Esophagus muscularis mucosa (tissue), 4 donors: ENCODE results near the gene DSCAML1. TPM values are rescaled to one million over a fixed set of nuclear protein-coding genes. Genes with fewer than 3 reads are reported as not detected.

ENCODE experiments used
- DNase-seq: peaks from one replicate; pipeline ENCODE4 v3.0.0-alpha.2; 2017; ENCODE audit errors: extremely low spot score
- H3K27ac ChIP-seq, 4 donors: fragments of 200-600 bp; sonication (generic); replicated peaks in 1 of 4; 1 replicate in 3 of 4; 2 replicates in 1 of 4; pipeline ENCODE4 v1.5.1; 2016 to 2019; ENCODE audit warnings: mild to moderate bottlenecking in 1 of 4
- H3K27me3 ChIP-seq, 4 donors: fragments of 200-600 bp; sonication (generic); one replicate each; pipeline versions ENCODE4 v1.5.1 to v1.6.0; 2016 to 2019
- H3K36me3 ChIP-seq, 4 donors: fragments of 200-600 bp; sonication (generic); one replicate each; pipeline ENCODE4 v1.5.1; 2016 to 2019
- H3K4me1 ChIP-seq, 4 donors: fragments of 200-600 bp; sonication (generic); one replicate each; pipeline ENCODE4 v1.5.1; 2016 to 2019
- H3K4me3 ChIP-seq, 4 donors: fragments of 200-600 bp; sonication (generic); 1 replicate in 2 of 4; 2 replicates in 2 of 4; pipeline ENCODE4 v1.5.1; 2016 to 2019; ENCODE audit warnings: mild to moderate bottlenecking in 4 of 4, moderate library complexity in 1 of 4
- H3K9me3 ChIP-seq, 4 donors: fragments of 200-600 bp; sonication (generic); 1 replicate in 3 of 4; 2 replicates in 1 of 4; pipeline ENCODE4 v1.5.1; 2016 to 2019
- CTCF ChIP-seq, 3 experiments: fragments of 200-600 bp in 2 of 3; fragments of 450-650 bp in 1 of 3; sonication (generic) in 2 of 3; IDR thresholded peaks; one replicate each; pipeline ENCODE4 v1.5.1; 2017 to 2019; ENCODE audit warnings: antibody characterized with exemption in 3 of 3, mild to moderate bottlenecking in 2 of 3, moderate library complexity in 1 of 3
- EP300 ChIP-seq: sonication (generic); formaldehyde crosslinking; IDR thresholded peaks from one replicate; pipeline ENCODE4 v1.6.1; 2017; ENCODE audit warnings: antibody characterized with exemption
- POLR2A ChIP-seq: fragments of 450-650 bp; IDR thresholded peaks from one replicate; pipeline ENCODE4 v1.6.1; 2017; ENCODE audit warnings: antibody characterized with exemption, moderate library complexity, mild to moderate bottlenecking, low read depth
- POLR2AphosphoS5 ChIP-seq, 2 donors: sonication (generic); formaldehyde crosslinking; IDR thresholded peaks; one replicate each; pipeline ENCODE4 v1.6.1; 2017; ENCODE audit warnings: antibody characterized with exemption in 2 of 2
- WGBS: methylation state at CpG from one replicate; pipeline ENCODE4 v1.1.5; 2018; 5-methylcytosine and 5-hydroxymethylcytosine counted together
- intact Hi-C: fragments of 100-400 bp; cut with DNase I; formaldehyde crosslinking; loops from one replicate; pipeline ENCODE4 v1.15.1; 2023
- total RNA-seq, 4 donors: library from RNA; depleted of rRNA; stranded (reverse); fragments of >200 nt; gene quantifications; one replicate each; pipeline versions ENCODE4 v1.1.0 to v1.2.1, GENCODE V29; 2016

DSCAML1 gene
- total RNA-seq, 4 donors from 2014 or later, result 0.50 to 5.8 (median 1.2) TPM

GRCh38 chr11:117589063-117589462 is 208.0 kb downstream of the DSCAML1 start:
- no peaks in the 10 kb centered on the region for H3K36me3 ChIP-seq
- DNase-seq, result no peak
- intact Hi-C loops, result no loop called here
- H3K4me1 ChIP-seq, result no peaks in the 10 kb centered on the region
- H3K27me3 ChIP-seq, result peaks cover 0 to 14% (median 0%) of the 10 kb centered on the region in 4 donors
- H3K9me3 ChIP-seq, result no peaks in the 10 kb centered on the region
- WGBS, result 75% methylated on average over 11 of the region's 11 CpGs
- TF ChIP-seq POLR2AphosphoS5 (IDR thresholded peaks at IDR 0.05) (no peak), POLR2A (no peak), CTCF (IDR thresholded peaks at IDR 0.05) (no peak), EP300 (no peak)
- no peak overlapping the region for H3K4me3 ChIP-seq
- no peak overlapping the region for H3K27ac ChIP-seq

- no peak overlapping the region for H3K27ac ChIP-seq
- WGBS, result 77% methylated on average over 14 of the region's 14 CpGs
- TF ChIP-seq EP300 (no peak), POLR2AphosphoS5 (IDR thresholded peaks at IDR 0.05) (no peak), CTCF (IDR thresholded peaks at IDR 0.05) (no peak), POLR2A (no peak)
- no peaks in the 10 kb centered on the region for H3K36me3 ChIP-seq
- no peak for DNase-seq
- no peaks in the 10 kb centered on the region for H3K9me3 ChIP-seq
- H3K4me3 ChIP-seq, result no peak overlapping the region
- H3K4me1 ChIP-seq, result no peaks in the 10 kb centered on the region
- intact Hi-C loops, result no loop called here
- peaks cover 0 to 16% (median 0%) of the 10 kb centered on the region in 4 donors for H3K27me3 ChIP-seq
Measured at GRCh38 chr11:117588166-117588810, 208.7 kb downstream of the DSCAML1 start.

GRCh38 chr11:117587416-117587815 is 209.6 kb downstream of the DSCAML1 start:
- WGBS, result 95% methylated on average over 6 of the region's 6 CpGs
- intact Hi-C loops, result no loop called here
- Histone ChIP-seq H3K36me3 (no peaks in the 10 kb centered on the region), H3K27me3 (peaks cover 0 to 16% (median 0%) of the 10 kb centered on the region in 4 donors), H3K27ac (no peak overlapping the region), H3K4me3 (no peak overlapping the region), H3K9me3 (no peaks in the 10 kb centered on the region), H3K4me1 (no peaks in the 10 kb centered on the region)
- no peak for DNase-seq
- TF ChIP-seq EP300 (no peak), CTCF (IDR thresholded peaks at IDR 0.05) (no peak), POLR2AphosphoS5 (IDR thresholded peaks at IDR 0.05) (no peak), POLR2A (no peak)

GRCh38 chr11:117586392-117586791 is 210.6 kb downstream of the DSCAML1 start:
- no peak overlapping the region for H3K27ac ChIP-seq
- no peaks in the 10 kb centered on the region for H3K4me1 ChIP-seq
- H3K27me3 ChIP-seq, result peaks cover 0 to 16% (median 0%) of the 10 kb centered on the region in 4 donors
- intact Hi-C loops, result no loop called here
- H3K9me3 ChIP-seq, result no peaks in the 10 kb centered on the region
- TF ChIP-seq POLR2AphosphoS5 (IDR thresholded peaks at IDR 0.05) (no peak), EP300 (no peak), POLR2A (no peak), CTCF (IDR thresholded peaks at IDR 0.05) (no peak)
- WGBS, result 75% methylated on average over 5 of the region's 5 CpGs
- H3K4me3 ChIP-seq, result no peak overlapping the region
- H3K36me3 ChIP-seq, result no peaks in the 10 kb centered on the region
- DNase-seq, result no peak

GRCh38 chr11:117585631-117586030 is 211.4 kb downstream of the DSCAML1 start:
- WGBS, result 82% methylated on average over 8 of the region's 8 CpGs
- Histone ChIP-seq H3K27me3 (peaks cover 0 to 16% (median 0%) of the 10 kb centered on the region in 4 donors), H3K4me1 (no peaks in the 10 kb centered on the region), H3K4me3 (no peak overlapping the region), H3K36me3 (no peaks in the 10 kb centered on the region), H3K9me3 (no peaks in the 10 kb centered on the region), H3K27ac (no peak overlapping the region)
- DNase-seq, result no peak
- TF ChIP-seq CTCF (IDR thresholded peaks at IDR 0.05), result no peak
- intact Hi-C loops, result no loop called here
